Stomach (tissue), 9 donors: ENCODE results near the gene TPCN1. TPM values are rescaled to one million over a fixed set of nuclear protein-coding genes. Genes with fewer than 3 reads are reported as not detected.

Experiments
- DNase-seq, 2 donors: peaks; one replicate each; pipeline versions ENCODE4 v3.0.0 to v3.0.0-alpha.2; 2013 to 2019
- H3K27ac ChIP-seq, 5 donors: fragments of 200-600 bp in 4 of 5; sonication (generic) in 4 of 5; one replicate each; pipeline ENCODE4 v1.5.1; 2013 to 2019; ENCODE audit warnings: mild to moderate bottlenecking in 1 of 5, moderate library complexity in 1 of 5
- H3K27me3 ChIP-seq, 3 donors: fragments of 200-600 bp; sonication (generic); one replicate each; pipeline ENCODE4 v1.5.1; 2017 to 2019; ENCODE audit warnings: mixed run types in 1 of 3
- H3K36me3 ChIP-seq, 4 donors: fragments of 200-600 bp; sonication (generic); 1 replicate in 3 of 4; 2 replicates in 1 of 4; pipeline ENCODE4 v1.5.1; 2016 to 2019
- H3K4me1 ChIP-seq, 4 donors: fragments of 200-600 bp; sonication (generic); one replicate each; pipeline ENCODE4 v1.5.1; 2016 to 2019
- H3K4me3 ChIP-seq, 4 donors: fragments of 200-600 bp; sonication (generic) in 3 of 4; one replicate each; pipeline ENCODE4 v1.5.1; 2016 to 2019; ENCODE audit warnings: mild to moderate bottlenecking in 1 of 4
- H3K9me3 ChIP-seq, 4 donors: fragments of 200-600 bp; sonication (generic); one replicate each; pipeline ENCODE4 v1.5.1; 2016 to 2019
- EP300 ChIP-seq: sonication (generic); formaldehyde crosslinking; IDR thresholded peaks from one replicate; pipeline ENCODE4 v1.6.1; 2017; ENCODE audit warnings: antibody characterized with exemption
- POLR2A ChIP-seq, 4 donors: fragments of 450-650 bp; IDR thresholded peaks; one replicate each; pipeline ENCODE4 v1.6.1; 2016; ENCODE audit warnings: antibody characterized with exemption in 4 of 4, control low read depth in 2 of 4, mild to moderate bottlenecking in 1 of 4, moderate library complexity in 1 of 4
- POLR2AphosphoS5 ChIP-seq, 3 donors: sonication (generic); formaldehyde crosslinking; IDR thresholded peaks; one replicate each; pipeline ENCODE4 v1.6.1; 2016; ENCODE audit warnings: antibody characterized with exemption in 3 of 3
- WGBS, 5 donors: extraction: QIAGEN DNeasy Blood & Tissue Kit in 3 of 5; methylation state at CpG; one replicate each; pipeline versions ENCODE4 v1.1.5 to v1.1.7; 2013 to 2018; 5-methylcytosine and 5-hydroxymethylcytosine counted together
- intact Hi-C: fragments of 100-400 bp; cut with DNase I; formaldehyde crosslinking; loops from one replicate; pipeline ENCODE4 v1.15.1; 2023; ENCODE audit warnings: low total_unique reads
- polyA plus RNA-seq, 3 donors: library from polyadenylated mRNA; stranded (reverse); fragments of 200-250 nt; gene quantifications; one replicate each; pipeline ENCODE4 v1.2.3, GENCODE V29; 2013
- total RNA-seq, 5 donors: library from RNA; depleted of rRNA; stranded (reverse); fragments of >200 nt; gene quantifications; one replicate each; pipeline versions ENCODE4 v1.1.0 to v1.2.3, GENCODE V29; 2014 to 2016
- TF ChIP-seq, protein P1 (sequence below), 7 experiments: fragments of 450-650 bp in 4 of 7; fragments of 200-600 bp in 3 of 7; sonication (generic) in 3 of 7; IDR thresholded peaks; one replicate each; pipeline ENCODE4 v1.5.1; 2016 to 2019; ENCODE audit warnings: antibody characterized with exemption in 7 of 7, control low read depth in 2 of 7, mild to moderate bottlenecking in 1 of 7
- donor health status: healthy with polysubstance abuse.
- donor health status: Bipolar disorder and iron deficiency.
- donor health status: healthy.

The TPCN1 gene
- total and polyA plus RNA-seq, 8 donors = 5.8 to 78.2 (median 30.2) TPM

DNA sequence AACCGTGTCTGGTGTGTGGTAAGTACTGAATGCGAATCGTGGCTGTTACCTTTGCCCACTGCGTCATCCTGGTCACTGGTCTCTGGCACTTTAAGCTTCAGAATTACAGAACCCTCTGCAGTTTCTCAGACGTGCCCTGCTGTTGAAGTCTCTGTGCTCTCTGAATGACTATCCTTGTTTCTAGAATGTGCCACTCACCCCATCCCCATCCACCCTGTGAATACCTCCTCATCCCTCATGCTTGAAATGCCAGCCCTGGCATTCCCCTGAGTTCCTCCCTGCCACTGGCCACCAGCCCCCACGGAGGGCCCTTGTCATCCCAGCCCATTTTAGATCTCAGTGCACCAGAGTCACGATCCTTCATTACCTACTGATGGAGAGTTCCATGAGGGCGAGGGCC lies 21.3 kb downstream of the TPCN1 start:
- Histone ChIP-seq H3K9me3 (no peaks in the 10 kb centered on the region), H3K4me1 (peaks cover 68 to 99% (median 80%) of the 10 kb centered on the region in 4 donors), H3K27me3 (no peaks in the 10 kb centered on the region), H3K27ac (peak overlapping the region; percentile 62 to 87 (median 83)), H3K36me3 (peaks cover 0 to 23% (median 22%) of the 10 kb centered on the region in 4 donors), H3K4me3 (no peak overlapping the region)
- TF ChIP-seq EP300 (no peak), POLR2AphosphoS5 (IDR thresholded peaks at IDR 0.05) (no peak), POLR2A (IDR thresholded peaks at IDR 0.05) (no peak)
- TF ChIP-seq, protein P1, sequence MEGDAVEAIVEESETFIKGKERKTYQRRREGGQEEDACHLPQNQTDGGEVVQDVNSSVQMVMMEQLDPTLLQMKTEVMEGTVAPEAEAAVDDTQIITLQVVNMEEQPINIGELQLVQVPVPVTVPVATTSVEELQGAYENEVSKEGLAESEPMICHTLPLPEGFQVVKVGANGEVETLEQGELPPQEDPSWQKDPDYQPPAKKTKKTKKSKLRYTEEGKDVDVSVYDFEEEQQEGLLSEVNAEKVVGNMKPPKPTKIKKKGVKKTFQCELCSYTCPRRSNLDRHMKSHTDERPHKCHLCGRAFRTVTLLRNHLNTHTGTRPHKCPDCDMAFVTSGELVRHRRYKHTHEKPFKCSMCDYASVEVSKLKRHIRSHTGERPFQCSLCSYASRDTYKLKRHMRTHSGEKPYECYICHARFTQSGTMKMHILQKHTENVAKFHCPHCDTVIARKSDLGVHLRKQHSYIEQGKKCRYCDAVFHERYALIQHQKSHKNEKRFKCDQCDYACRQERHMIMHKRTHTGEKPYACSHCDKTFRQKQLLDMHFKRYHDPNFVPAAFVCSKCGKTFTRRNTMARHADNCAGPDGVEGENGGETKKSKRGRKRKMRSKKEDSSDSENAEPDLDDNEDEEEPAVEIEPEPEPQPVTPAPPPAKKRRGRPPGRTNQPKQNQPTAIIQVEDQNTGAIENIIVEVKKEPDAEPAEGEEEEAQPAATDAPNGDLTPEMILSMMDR (IDR thresholded peaks at IDR 0.05) = no peak
- intact Hi-C loops = no loop called here
- 85 to 92% (median 88%) methylated on average over 8 of the region's 8 CpGs for WGBS, 5 donors
- no peak for DNase-seq

DNA sequence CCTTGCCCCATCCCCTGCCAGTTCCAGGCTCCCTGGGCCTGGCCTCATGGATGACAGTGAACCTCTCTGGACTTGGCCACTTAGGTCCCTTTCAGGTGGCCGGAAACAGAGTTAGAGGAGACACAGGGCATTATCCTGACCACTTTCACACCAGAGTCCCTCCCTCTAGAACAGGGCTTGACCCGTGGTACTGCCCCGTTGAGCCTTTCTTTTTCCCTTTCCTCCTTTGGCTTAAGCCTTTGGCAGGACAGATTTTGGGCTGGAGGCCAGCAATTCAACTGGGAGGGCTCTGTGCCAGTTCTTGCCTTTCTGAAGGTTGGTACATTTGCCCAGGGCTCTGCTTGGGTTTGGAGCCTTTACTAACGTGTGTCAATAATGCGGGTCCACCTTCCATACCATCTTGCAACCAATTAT lies 22.8 kb downstream of the TPCN1 start:
- Histone ChIP-seq H3K4me1 (peaks cover 68 to 91% (median 79%) of the 10 kb centered on the region in 4 donors), H3K36me3 (peaks cover under 1 to 22% (median 12%) of the 10 kb centered on the region in 4 donors), H3K4me3 (no peak overlapping the region), H3K27ac (peak overlapping the region; percentile 52 to 87 (median 83)), H3K9me3 (no peaks in the 10 kb centered on the region), H3K27me3 (no peaks in the 10 kb centered on the region)
- 19 to 28% (median 21%) methylated on average over 5 of the region's 5 CpGs for WGBS, 5 donors
- peak; percentile 72 to 91 for DNase-seq
- intact Hi-C loops = no loop called here
- TF ChIP-seq, protein P1 (IDR thresholded peaks at IDR 0.05) = no peak
- no peak for TF ChIP-seq POLR2A (IDR thresholded peaks at IDR 0.05)
- peak; percentile 42 to 83 (median 47) for TF ChIP-seq POLR2AphosphoS5 (IDR thresholded peaks at IDR 0.05)

DNA sequence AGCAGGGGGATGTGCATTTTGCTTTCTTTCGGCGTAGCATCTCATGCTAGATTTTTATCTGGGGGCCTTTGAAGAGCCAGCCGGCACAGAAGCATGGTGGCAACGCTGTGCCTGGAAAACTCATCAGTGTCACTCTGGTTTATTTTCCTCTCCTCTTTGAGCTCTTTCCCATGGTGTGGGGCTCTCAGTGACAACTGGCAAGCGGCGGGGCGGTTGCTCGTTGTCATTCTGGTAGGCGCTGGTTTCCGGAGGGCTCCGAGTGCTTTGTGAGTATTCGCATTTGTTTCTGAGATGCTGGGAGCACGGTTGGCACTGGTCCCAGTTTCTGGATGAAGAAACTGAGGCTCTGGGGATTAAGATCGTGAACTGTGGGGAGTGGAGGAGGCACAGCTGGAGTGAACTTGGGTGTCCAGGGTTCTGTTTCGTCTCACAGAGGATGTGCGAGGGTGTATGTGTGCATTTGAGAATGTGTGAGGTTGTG lies 23.3 kb downstream of the TPCN1 start:
- Histone ChIP-seq H3K27me3 (no peaks in the 10 kb centered on the region), H3K4me3 (no peak overlapping the region), H3K36me3 (peaks cover 5 to 25% (median 15%) of the 10 kb centered on the region in 4 donors), H3K27ac (peak overlapping the region; percentile 52 to 87 (median 83)), H3K9me3 (no peaks in the 10 kb centered on the region), H3K4me1 (peaks cover 68 to 86% (median 75%) of the 10 kb centered on the region in 4 donors)
- intact Hi-C loops = no loop called here
- WGBS, 5 donors = 63 to 70% (median 68%) methylated on average over 15 to 16 of the region's 16 CpGs
- TF ChIP-seq EP300 = no peak
- TF ChIP-seq POLR2AphosphoS5 (IDR thresholded peaks at IDR 0.05) = no peak
- no peak for TF ChIP-seq POLR2A (IDR thresholded peaks at IDR 0.05)
- TF ChIP-seq, protein P1 (IDR thresholded peaks at IDR 0.05) = no peak
- peak in 1 of 2 donors; percentile 56 for DNase-seq

DNA sequence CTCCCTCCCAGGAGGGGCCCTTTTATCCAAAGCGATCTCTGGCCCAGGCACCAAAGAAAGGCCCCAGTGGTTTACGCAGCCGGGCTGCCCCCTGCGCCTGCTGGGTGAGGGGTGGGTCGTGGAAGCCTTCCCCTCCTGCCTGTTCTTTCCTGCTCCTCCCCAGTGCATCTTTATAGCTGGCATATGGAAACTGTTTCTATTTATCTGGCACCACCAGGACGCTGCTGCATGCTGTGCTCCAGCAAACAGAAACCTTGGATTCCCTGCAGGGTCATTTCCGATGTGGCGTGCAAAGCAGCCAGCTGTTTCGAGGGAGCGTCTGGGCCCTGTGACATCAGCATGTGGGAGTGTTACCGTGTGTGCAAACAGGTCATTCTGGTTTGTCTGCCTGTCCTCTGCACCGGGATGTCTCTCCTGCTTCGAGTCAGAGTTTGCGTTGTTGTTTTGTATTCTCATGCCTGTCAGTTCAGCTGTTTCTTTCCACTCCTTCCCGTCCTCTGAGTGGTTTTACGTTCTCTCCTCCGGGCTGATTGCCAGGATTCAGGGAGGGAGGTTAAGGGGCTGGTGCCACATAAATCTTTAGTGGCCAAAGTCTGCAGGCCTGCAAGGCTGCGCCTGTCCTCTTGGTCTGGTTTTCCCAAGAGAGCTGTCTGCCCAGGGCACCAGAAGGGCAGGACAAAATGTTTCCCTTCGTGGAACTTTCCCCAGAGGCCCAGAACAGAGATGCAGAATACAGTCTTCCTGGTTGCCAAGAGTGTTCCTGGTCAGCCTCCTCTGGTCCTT lies 24.6 kb downstream of the TPCN1 start:
- peak; percentile 83 to 96 for DNase-seq
- Histone ChIP-seq H3K4me3 (peak overlapping the region in 3 of 4 donors; percentile 5 to 17 (median 13)), H3K27ac (peak overlapping the region; percentile 74 to 87 (median 83)), H3K9me3 (no peaks in the 10 kb centered on the region), H3K27me3 (no peaks in the 10 kb centered on the region), H3K36me3 (peaks cover 7 to 36% (median 24%) of the 10 kb centered on the region in 4 donors), H3K4me1 (peaks cover 63 to 75% (median 65%) of the 10 kb centered on the region in 4 donors)
- 14 to 24% (median 18%) methylated on average over 18 to 19 of the region's 19 CpGs for WGBS, 5 donors
- TF ChIP-seq, protein P1 (IDR thresholded peaks at IDR 0.05) = no peak
- TF ChIP-seq EP300 = peak; percentile 48
- no peak for TF ChIP-seq POLR2A (IDR thresholded peaks at IDR 0.05)
- peak; percentile 64 to 86 (median 76) for TF ChIP-seq POLR2AphosphoS5 (IDR thresholded peaks at IDR 0.05)
- intact Hi-C loops = no loop called here
